HEK293 (cell line): Measurements from ENCODE around the gene LYZ.
A peak's percentile ranks its signal among the peaks of the same experiment; 100 is the strongest.

Source experiments
- CTCF ChIA-PET: fragments of 350-600 bp; formaldehyde crosslinking; extraction: SDS; loops from one replicate; lab custom pipeline; 2021; ENCODE audit warnings: antibody characterized with exemption; lab: Yijun Ruan, JAX
- POLR2A ChIA-PET: fragments of 300-600 bp; formaldehyde crosslinking; extraction: SDS; loops from one replicate; lab custom pipeline; 2020; ENCODE audit warnings: antibody characterized with exemption, inconsistent platforms; lab: Yijun Ruan, JAX
- H3K27ac ChIP-seq: fragments of 200-500 bp; sonication (Bioruptor generic); 2 replicates; pipeline ENCODE4 v1.5.1; 2014; ENCODE audit warnings: low read depth, low read length, control low read depth, inconsistent platforms; ENCODE audit errors: extremely low read depth
- H3K36me3 ChIP-seq, 2 experiments: fragments of 200-500 bp in 1 of 2; sonication (Bioruptor generic) in 1 of 2; 1 replicate in 1 of 2; 2 replicates in 1 of 2; pipeline ENCODE4 v1.5.1; 2014 to 2017; ENCODE audit warnings: inconsistent platforms in 2 of 2, low read length in 2 of 2; ENCODE audit not compliant: control insufficient read depth in 2 of 2, insufficient read depth in 1 of 2
- H3K4me1 ChIP-seq: fragments of 200-500 bp; sonication (Bioruptor generic); 2 replicates; pipeline ENCODE4 v1.5.1; 2014; ENCODE audit warnings: mild to moderate bottlenecking, low read length, inconsistent platforms; ENCODE audit not compliant: control insufficient read depth, insufficient read depth
- H3K4me3 ChIP-seq: 2 replicates; pipeline ENCODE4 v1.5.1; 2011; ENCODE audit warnings: low read depth, mild to moderate bottlenecking, control low read depth, low read length, moderate library complexity
- H3K9me3 ChIP-seq: fragments of 200-500 bp; sonication (Bioruptor generic); 2 replicates; pipeline ENCODE4 v1.5.1; 2014; ENCODE audit warnings: low read depth, low read length, inconsistent platforms; ENCODE audit not compliant: control insufficient read depth, insufficient read depth
- GLIS1 ChIP-seq: fragments of 450-650 bp; formaldehyde crosslinking; IDR thresholded peaks from 2 replicates; pipeline ENCODE4 v1.5.1; 2016; ENCODE audit warnings: missing biosample characterization, missing genetic modification characterization
- HOXC10 ChIP-seq: sonication (generic); formaldehyde crosslinking; IDR thresholded peaks from 2 replicates; pipeline ENCODE4 v1.8.1; 2023; ENCODE audit warnings: mild to moderate bottlenecking, missing genetic modification reagents
- IKZF3 ChIP-seq: fragments of 450-650 bp; IDR thresholded peaks from 2 replicates; pipeline ENCODE4 v1.5.0; 2018; ENCODE audit warnings: missing biosample characterization, mild to moderate bottlenecking, missing genetic modification characterization, moderate library complexity
- PRDM1 ChIP-seq: fragments of 450-650 bp; formaldehyde crosslinking; IDR thresholded peaks from 2 replicates; pipeline ENCODE4; 2016; ENCODE audit warnings: missing biosample characterization, missing genetic modification characterization
- WT1 ChIP-seq: fragments of 450-650 bp; formaldehyde crosslinking; IDR thresholded peaks from 2 replicates; pipeline ENCODE4 v1.5.1; 2016; ENCODE audit warnings: missing biosample characterization, missing genetic modification characterization
- ZNF114 ChIP-seq: fragments of 450-650 bp; formaldehyde crosslinking; IDR thresholded peaks from 2 replicates; pipeline ENCODE4 v1.5.0; 2017; ENCODE audit warnings: missing biosample characterization, missing genetic modification characterization
- ZNF121 ChIP-seq: fragments of 450-650 bp; formaldehyde crosslinking; IDR thresholded peaks from 2 replicates; pipeline ENCODE4 v1.5.1; 2016; ENCODE audit warnings: missing biosample characterization, missing genetic modification characterization
- ZNF140 ChIP-seq: fragments of 450-650 bp; formaldehyde crosslinking; IDR thresholded peaks from 2 replicates; pipeline ENCODE4 v1.5.1; 2016; ENCODE audit warnings: missing biosample characterization, missing genetic modification characterization
- ZNF184 ChIP-seq: fragments of 450-650 bp; IDR thresholded peaks from 2 replicates; pipeline ENCODE4 v1.5.1; 2018; ENCODE audit warnings: missing biosample characterization, mild to moderate bottlenecking, missing genetic modification characterization
- ZNF19 ChIP-seq: fragments of 450-650 bp; formaldehyde crosslinking; IDR thresholded peaks from 2 replicates; pipeline ENCODE4; 2016; ENCODE audit warnings: missing biosample characterization, missing genetic modification characterization, low read depth
- ZNF211 ChIP-seq: fragments of 450-650 bp; formaldehyde crosslinking; IDR thresholded peaks from 2 replicates; pipeline ENCODE4 v1.5.1; 2016; ENCODE audit warnings: low read depth, missing biosample characterization, missing genetic modification characterization
- ZNF302 ChIP-seq: fragments of 450-650 bp; formaldehyde crosslinking; IDR thresholded peaks from 2 replicates; pipeline ENCODE4 v1.5.1; 2016; ENCODE audit warnings: missing biosample characterization, missing genetic modification characterization, low read depth
- ZNF404 ChIP-seq: fragments of 450-650 bp; formaldehyde crosslinking; IDR thresholded peaks from 2 replicates; pipeline ENCODE4 v1.5.1; 2017; ENCODE audit warnings: missing biosample characterization, missing genetic modification characterization
- ZNF426 ChIP-seq: fragments of 450-650 bp; formaldehyde crosslinking; IDR thresholded peaks from 2 replicates; pipeline ENCODE4 v1.5.1; 2017; ENCODE audit warnings: missing biosample characterization, missing genetic modification characterization, mild to moderate bottlenecking, inconsistent platforms, moderate library complexity
- ZNF501 ChIP-seq: fragments of 450-650 bp; formaldehyde crosslinking; IDR thresholded peaks from 2 replicates; pipeline ENCODE4 v1.5.1; 2016; ENCODE audit warnings: missing biosample characterization, missing genetic modification characterization
- ZNF548 ChIP-seq: fragments of 450-650 bp; formaldehyde crosslinking; IDR thresholded peaks from 2 replicates; pipeline ENCODE4 v1.5.1; 2016; ENCODE audit warnings: missing biosample characterization, missing genetic modification characterization
- ZNF549 ChIP-seq: fragments of 450-650 bp; IDR thresholded peaks from 2 replicates; pipeline ENCODE4 v1.5.1; 2018; ENCODE audit warnings: missing biosample characterization, missing genetic modification characterization, mild to moderate bottlenecking, inconsistent platforms, moderate library complexity
- ZNF654 ChIP-seq: fragments of 450-650 bp; formaldehyde crosslinking; IDR thresholded peaks from 2 replicates; pipeline ENCODE4 v1.5.1; 2016; ENCODE audit warnings: low read depth, missing biosample characterization, missing genetic modification characterization
- ZNF707 ChIP-seq: fragments of 450-650 bp; formaldehyde crosslinking; IDR thresholded peaks from 2 replicates; pipeline ENCODE4 v1.5.1; 2016; ENCODE audit warnings: missing biosample characterization, missing genetic modification characterization
- ZNF837 ChIP-seq: fragments of 450-650 bp; formaldehyde crosslinking; IDR thresholded peaks from 2 replicates; pipeline ENCODE4 v1.5.1; 2016; ENCODE audit warnings: missing biosample characterization, missing genetic modification characterization
- ZNF843 ChIP-seq: fragments of 450-650 bp; formaldehyde crosslinking; IDR thresholded peaks from 2 replicates; pipeline ENCODE4 v1.5.1; 2016; ENCODE audit warnings: missing biosample characterization, missing genetic modification characterization
- TF ChIP-seq, protein P1 (sequence below): fragments of 450-650 bp; formaldehyde crosslinking; conservative IDR thresholded peaks from 2 replicates; pipeline ENCODE4 v1.5.1; 2016; ENCODE audit warnings: low read depth, missing biosample characterization, missing genetic modification characterization

The LYZ gene

DNA sequence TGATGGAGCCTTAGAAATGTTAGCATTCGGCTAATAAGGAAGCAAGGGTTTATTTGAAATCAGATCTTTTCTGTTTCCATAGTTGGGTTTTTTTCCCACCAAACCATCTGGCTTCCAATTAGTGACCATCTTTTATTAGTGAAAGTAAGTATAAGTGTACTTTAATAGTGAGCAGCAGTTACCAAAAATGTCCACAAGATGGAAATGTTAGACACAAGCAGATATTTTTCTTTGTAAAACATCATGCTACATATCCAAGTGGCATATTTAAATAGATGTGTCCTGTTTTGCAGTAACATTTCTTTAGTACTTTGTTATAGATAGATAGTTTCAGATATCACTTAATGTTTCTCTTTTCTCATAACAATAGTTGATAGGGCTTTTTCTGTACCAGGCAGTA lies 40.2 kb downstream of the LYZ start:
- Histone ChIP-seq H3K27ac (no peak overlapping the region), H3K36me3 (peaks cover 30 to 36% of the 10 kb centered on the region in 2 experiments), H3K4me3 (no peak overlapping the region), H3K4me1 (no peaks in the 10 kb centered on the region), H3K9me3 (no peaks in the 10 kb centered on the region)
- CTCF ChIA-PET, result interaction anchor here (0.7 to 2.6 kb wide), 3 partner anchors 9 to 182 kb away, joined by 3 to 11 read pairs (median 5); no protein-coding TSS in a partner anchor
- POLR2A ChIA-PET, result no interaction called here
- no peak for TF ChIP-seq ZNF426 (tag by site-specific recombination)
- no peak for TF ChIP-seq PRDM1
- peak; percentile 50 for TF ChIP-seq ZNF654 (tag by site-specific recombination)
- no peak for TF ChIP-seq ZNF843
- TF ChIP-seq ZNF121 (tag by site-specific recombination), result no peak

GRCh38 chr12:69389831-69390230 lies 41.6 kb downstream of the LYZ start:
- no peak overlapping the region for H3K4me3 ChIP-seq
- H3K27ac ChIP-seq, result no peak overlapping the region
- no peaks in the 10 kb centered on the region for H3K9me3 ChIP-seq
- TF ChIP-seq HOXC10 (CRISPR knock-in tag) (no peak), GLIS1 (tag by site-specific recombination) (no peak), IKZF3 (no peak), ZNF211 (no peak), WT1 (tag by site-specific recombination) (no peak), ZNF114 (no peak), ZNF302 (no peak), ZNF707 (tag by site-specific recombination) (no peak), ZNF548 (tag by site-specific recombination) (no peak), ZNF501 (tag by site-specific recombination) (no peak), ZNF19 (tag by site-specific recombination) (no peak), ZNF184 (no peak), ZNF549 (tag by site-specific recombination) (no peak), ZNF837 (tag by site-specific recombination) (no peak)
- TF ChIP-seq, protein P1, sequence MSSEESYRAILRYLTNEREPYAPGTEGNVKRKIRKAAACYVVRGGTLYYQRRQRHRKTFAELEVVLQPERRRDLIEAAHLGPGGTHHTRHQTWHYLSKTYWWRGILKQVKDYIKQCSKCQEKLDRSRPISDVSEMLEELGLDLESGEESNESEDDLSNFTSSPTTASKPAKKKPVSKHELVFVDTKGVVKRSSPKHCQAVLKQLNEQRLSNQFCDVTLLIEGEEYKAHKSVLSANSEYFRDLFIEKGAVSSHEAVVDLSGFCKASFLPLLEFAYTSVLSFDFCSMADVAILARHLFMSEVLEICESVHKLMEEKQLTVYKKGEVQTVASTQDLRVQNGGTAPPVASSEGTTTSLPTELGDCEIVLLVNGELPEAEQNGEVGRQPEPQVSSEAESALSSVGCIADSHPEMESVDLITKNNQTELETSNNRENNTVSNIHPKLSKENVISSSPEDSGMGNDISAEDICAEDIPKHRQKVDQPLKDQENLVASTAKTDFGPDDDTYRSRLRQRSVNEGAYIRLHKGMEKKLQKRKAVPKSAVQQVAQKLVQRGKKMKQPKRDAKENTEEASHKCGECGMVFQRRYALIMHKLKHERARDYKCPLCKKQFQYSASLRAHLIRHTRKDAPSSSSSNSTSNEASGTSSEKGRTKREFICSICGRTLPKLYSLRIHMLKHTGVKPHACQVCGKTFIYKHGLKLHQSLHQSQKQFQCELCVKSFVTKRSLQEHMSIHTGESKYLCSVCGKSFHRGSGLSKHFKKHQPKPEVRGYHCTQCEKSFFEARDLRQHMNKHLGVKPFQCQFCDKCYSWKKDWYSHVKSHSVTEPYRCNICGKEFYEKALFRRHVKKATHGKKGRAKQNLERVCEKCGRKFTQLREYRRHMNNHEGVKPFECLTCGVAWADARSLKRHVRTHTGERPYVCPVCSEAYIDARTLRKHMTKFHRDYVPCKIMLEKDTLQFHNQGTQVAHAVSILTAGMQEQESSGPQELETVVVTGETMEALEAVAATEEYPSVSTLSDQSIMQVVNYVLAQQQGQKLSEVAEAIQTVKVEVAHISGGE (tag by site-specific recombination), result no peak
- ChIA-PET POLR2A (interaction anchor here (0.6 kb wide), 1 partner anchor 14 kb away, joined by 4 read pairs; no protein-coding TSS in a partner anchor), CTCF (interaction anchor here (0.6 to 2.6 kb wide), 3 partner anchors 15 to 282 kb away, joined by 3 to 11 read pairs (median 3); no protein-coding TSS in a partner anchor)
- no peaks in the 10 kb centered on the region for H3K4me1 ChIP-seq
- H3K36me3 ChIP-seq, result peaks cover 18 to 35% of the 10 kb centered on the region in 2 experiments

- POLR2A ChIA-PET, result no interaction called here
- H3K9me3 ChIP-seq, result no peaks in the 10 kb centered on the region
- H3K4me3 ChIP-seq, result no peak overlapping the region
- peak; percentile 42; the same call in 1 of the 2 replicates for TF ChIP-seq ZNF140 (tag by site-specific recombination)
- no peak for TF ChIP-seq ZNF404
- TF ChIP-seq, all 188 proteins: peak for 1
- Histone ChIP-seq H3K36me3 (peaks cover 18 to 40% of the 10 kb centered on the region in 2 experiments), H3K27ac (no peak overlapping the region), H3K4me1 (no peaks in the 10 kb centered on the region)
- CTCF ChIA-PET, result no interaction called here
These were observed 44.2 kb downstream of the LYZ start for GRCh38 chr12:69392179-69392928.
